HEK293 (cell line): ENCODE data around the gene MRPL11.

Source experiments
- CTCF ChIA-PET: fragments of 350-600 bp; formaldehyde crosslinking; extraction: SDS; loops from one replicate; lab custom pipeline; 2021; ENCODE audit warnings: antibody characterized with exemption; lab: Yijun Ruan, JAX
- POLR2A ChIA-PET: fragments of 300-600 bp; formaldehyde crosslinking; extraction: SDS; loops from one replicate; lab custom pipeline; 2020; ENCODE audit warnings: antibody characterized with exemption, inconsistent platforms; lab: Yijun Ruan, JAX
- H3K27ac ChIP-seq: fragments of 200-500 bp; sonication (Bioruptor generic); 2 replicates; pipeline ENCODE4 v1.5.1; 2014; ENCODE audit warnings: low read depth, low read length, control low read depth, inconsistent platforms; ENCODE audit errors: extremely low read depth
- H3K36me3 ChIP-seq, 2 experiments: fragments of 200-500 bp in 1 of 2; sonication (Bioruptor generic) in 1 of 2; 1 replicate in 1 of 2; 2 replicates in 1 of 2; pipeline ENCODE4 v1.5.1; 2014 to 2017; ENCODE audit warnings: inconsistent platforms in 2 of 2, low read length in 2 of 2; ENCODE audit not compliant: control insufficient read depth in 2 of 2, insufficient read depth in 1 of 2
- H3K4me1 ChIP-seq: fragments of 200-500 bp; sonication (Bioruptor generic); 2 replicates; pipeline ENCODE4 v1.5.1; 2014; ENCODE audit warnings: mild to moderate bottlenecking, low read length, inconsistent platforms; ENCODE audit not compliant: control insufficient read depth, insufficient read depth
- H3K4me3 ChIP-seq: 2 replicates; pipeline ENCODE4 v1.5.1; 2011; ENCODE audit warnings: low read depth, mild to moderate bottlenecking, control low read depth, low read length, moderate library complexity
- H3K9me3 ChIP-seq: fragments of 200-500 bp; sonication (Bioruptor generic); 2 replicates; pipeline ENCODE4 v1.5.1; 2014; ENCODE audit warnings: low read depth, low read length, inconsistent platforms; ENCODE audit not compliant: control insufficient read depth, insufficient read depth
- ELK4 ChIP-seq: IDR thresholded peaks from 2 replicates; pipeline ENCODE4 v1.6.1; 2011; ENCODE audit warnings: mild to moderate bottlenecking, low read depth, low read length, borderline replicate concordance
- GLIS1 ChIP-seq: fragments of 450-650 bp; formaldehyde crosslinking; IDR thresholded peaks from 2 replicates; pipeline ENCODE4 v1.5.1; 2016; ENCODE audit warnings: missing biosample characterization, missing genetic modification characterization
- HIC1 ChIP-seq: fragments of 450-650 bp; formaldehyde crosslinking; IDR thresholded peaks from 2 replicates; pipeline ENCODE4 v1.5.1; 2016; ENCODE audit warnings: missing biosample characterization, missing genetic modification characterization
- HOXA7 ChIP-seq: sonication (generic); formaldehyde crosslinking; IDR thresholded peaks from 2 replicates; pipeline ENCODE4 v1.8.1; 2022; ENCODE audit warnings: missing genetic modification reagents, borderline replicate concordance
- KLF10 ChIP-seq: fragments of 450-650 bp; IDR thresholded peaks from 2 replicates; pipeline ENCODE4 v1.5.1; 2018; ENCODE audit warnings: missing biosample characterization, mild to moderate bottlenecking, missing genetic modification characterization
- PATZ1 ChIP-seq: fragments of 450-650 bp; formaldehyde crosslinking; IDR thresholded peaks from 2 replicates; pipeline ENCODE4 v1.5.1; 2016; ENCODE audit warnings: missing biosample characterization, missing genetic modification characterization
- SCRT1 ChIP-seq: fragments of 450-650 bp; formaldehyde crosslinking; IDR thresholded peaks from 2 replicates; pipeline ENCODE4 v1.5.1; 2016; ENCODE audit warnings: missing biosample characterization, missing genetic modification characterization, borderline replicate concordance
- SP3 ChIP-seq: fragments of 450-650 bp; formaldehyde crosslinking; IDR thresholded peaks from 2 replicates; pipeline ENCODE4 v1.5.1; 2016; ENCODE audit warnings: missing biosample characterization, missing genetic modification characterization
- ZBTB11 ChIP-seq: fragments of 450-650 bp; formaldehyde crosslinking; conservative IDR thresholded peaks from 2 replicates; pipeline ENCODE4 v1.5.1; 2016; ENCODE audit warnings: low read depth, missing biosample characterization, missing genetic modification characterization
- ZFHX2 ChIP-seq: fragments of 450-650 bp; formaldehyde crosslinking; conservative IDR thresholded peaks from 2 replicates; pipeline ENCODE4 v1.5.1; 2016; ENCODE audit warnings: missing biosample characterization, missing genetic modification characterization
- ZNF148 ChIP-seq: fragments of 450-650 bp; formaldehyde crosslinking; IDR thresholded peaks from 2 replicates; pipeline ENCODE4 v1.5.0; 2017; ENCODE audit warnings: missing biosample characterization, missing genetic modification characterization, borderline replicate concordance
- ZNF157 ChIP-seq: fragments of 450-650 bp; formaldehyde crosslinking; IDR thresholded peaks from 2 replicates; pipeline ENCODE4 v1.5.1; 2016; ENCODE audit warnings: missing biosample characterization, missing genetic modification characterization
- ZNF16 ChIP-seq: fragments of 450-650 bp; formaldehyde crosslinking; IDR thresholded peaks from 2 replicates; pipeline ENCODE4 v1.5.1; 2016; ENCODE audit warnings: low read depth, missing biosample characterization, missing genetic modification characterization
- ZNF19 ChIP-seq: fragments of 450-650 bp; formaldehyde crosslinking; IDR thresholded peaks from 2 replicates; pipeline ENCODE4; 2016; ENCODE audit warnings: missing biosample characterization, missing genetic modification characterization, low read depth
- ZNF302 ChIP-seq: fragments of 450-650 bp; formaldehyde crosslinking; IDR thresholded peaks from 2 replicates; pipeline ENCODE4 v1.5.1; 2016; ENCODE audit warnings: missing biosample characterization, missing genetic modification characterization, low read depth
- ZNF488 ChIP-seq: fragments of 450-650 bp; formaldehyde crosslinking; IDR thresholded peaks from 2 replicates; pipeline ENCODE4 v1.5.1; 2016; ENCODE audit warnings: missing biosample characterization, missing genetic modification characterization
- ZNF548 ChIP-seq: fragments of 450-650 bp; formaldehyde crosslinking; IDR thresholded peaks from 2 replicates; pipeline ENCODE4 v1.5.1; 2016; ENCODE audit warnings: missing biosample characterization, missing genetic modification characterization
- ZNF621 ChIP-seq: fragments of 450-650 bp; formaldehyde crosslinking; IDR thresholded peaks from 2 replicates; pipeline ENCODE4 v1.5.1; 2017; ENCODE audit warnings: missing biosample characterization, missing genetic modification characterization
- ZNF791 ChIP-seq: fragments of 450-650 bp; formaldehyde crosslinking; IDR thresholded peaks from 2 replicates; pipeline ENCODE4 v1.5.1; 2016; ENCODE audit warnings: missing biosample characterization, missing genetic modification characterization
- ZSCAN4 ChIP-seq: fragments of 450-650 bp; formaldehyde crosslinking; IDR thresholded peaks from 2 replicates; pipeline ENCODE4 v1.5.1; 2017; ENCODE audit warnings: missing biosample characterization, missing genetic modification characterization

MRPL11 gene

GRCh38 chr11:66468691-66469090 lies 30.0 kb upstream of the MRPL11 start:
- H3K9me3 ChIP-seq = no peaks in the 10 kb centered on the region
- H3K27ac ChIP-seq = no peak overlapping the region
- TF ChIP-seq GLIS1 (tag by site-specific recombination) (no peak), ZNF548 (tag by site-specific recombination) (no peak), PATZ1 (tag by site-specific recombination) (no peak), KLF10 (tag by site-specific recombination) (no peak), SCRT1 (tag by site-specific recombination) (no peak), ZNF621 (tag by site-specific recombination) (no peak), ZNF302 (tag by site-specific recombination) (no peak), ELK4 (no peak), ZNF791 (tag by site-specific recombination) (no peak), ZNF16 (tag by site-specific recombination) (no peak), ZNF148 (tag by site-specific recombination) (no peak)
- ChIA-PET CTCF (interaction anchor here (1.5 to 3.2 kb wide), 3 partner anchors 10 to 61 kb away, joined by 3 to 20 read pairs (median 17); partner anchors contain the start of genes DPP3 and MRPL11), POLR2A (interaction anchor here (1.1 to 6.2 kb wide), 2 partner anchors 11 to 48 kb away, joined by 3 to 64 read pairs; partner anchors contain the start of gene DPP3)
- H3K4me1 ChIP-seq = no peaks in the 10 kb centered on the region
- peaks cover 0 to 44% of the 10 kb centered on the region in 2 experiments; a peak in 1 of 3 replicates for H3K36me3 ChIP-seq
- H3K4me3 ChIP-seq = no peak overlapping the region

GRCh38 chr11:66467756-66468155 lies 29.1 kb upstream of the MRPL11 start:
- Histone ChIP-seq H3K9me3 (no peaks in the 10 kb centered on the region), H3K4me3 (peak overlapping the region; percentile 53; the same call in 1 of the 2 replicates), H3K4me1 (no peaks in the 10 kb centered on the region), H3K27ac (no peak overlapping the region; the same call in 1 of the 2 replicates), H3K36me3 (peaks cover 0 to 35% of the 10 kb centered on the region in 2 experiments; a peak in 1 of 3 replicates)
- POLR2A ChIA-PET = interaction anchor here (2.8 to 6.2 kb wide), 2 partner anchors 11 to 29 kb away, joined by 22 to 64 read pairs; partner anchors contain the start of genes DPP3 and MRPL11
- CTCF ChIA-PET = interaction anchor here (0.6 to 3.2 kb wide), 4 partner anchors 11 to 60 kb away, joined by 3 to 20 read pairs (median 10); partner anchors contain the start of gene DPP3
- TF ChIP-seq ZNF157 (tag by site-specific recombination) = no peak
- TF ChIP-seq ZSCAN4 = no peak
- TF ChIP-seq SP3 = no peak
- TF ChIP-seq ZBTB11 (tag by site-specific recombination) = no peak
- TF ChIP-seq ZNF19 = no peak
- TF ChIP-seq ZNF488 = no peak
- TF ChIP-seq HOXA7 (CRISPR knock-in tag) = no peak
- TF ChIP-seq ZFHX2 (tag by site-specific recombination) = no peak
- TF ChIP-seq HIC1 (tag by site-specific recombination) = no peak
